Globus pallidus (tissue), 1 donor: ENCODE results near the gene UBE2R2.
A peak's percentile ranks its signal among the peaks of the same experiment; 100 is the strongest.

ENCODE experiments used
- DNase-seq: peaks from one replicate; pipeline ENCODE4 v3.0.0-alpha.2; 2015; ENCODE audit warnings: low spot score

Gene UBE2R2

DNA sequence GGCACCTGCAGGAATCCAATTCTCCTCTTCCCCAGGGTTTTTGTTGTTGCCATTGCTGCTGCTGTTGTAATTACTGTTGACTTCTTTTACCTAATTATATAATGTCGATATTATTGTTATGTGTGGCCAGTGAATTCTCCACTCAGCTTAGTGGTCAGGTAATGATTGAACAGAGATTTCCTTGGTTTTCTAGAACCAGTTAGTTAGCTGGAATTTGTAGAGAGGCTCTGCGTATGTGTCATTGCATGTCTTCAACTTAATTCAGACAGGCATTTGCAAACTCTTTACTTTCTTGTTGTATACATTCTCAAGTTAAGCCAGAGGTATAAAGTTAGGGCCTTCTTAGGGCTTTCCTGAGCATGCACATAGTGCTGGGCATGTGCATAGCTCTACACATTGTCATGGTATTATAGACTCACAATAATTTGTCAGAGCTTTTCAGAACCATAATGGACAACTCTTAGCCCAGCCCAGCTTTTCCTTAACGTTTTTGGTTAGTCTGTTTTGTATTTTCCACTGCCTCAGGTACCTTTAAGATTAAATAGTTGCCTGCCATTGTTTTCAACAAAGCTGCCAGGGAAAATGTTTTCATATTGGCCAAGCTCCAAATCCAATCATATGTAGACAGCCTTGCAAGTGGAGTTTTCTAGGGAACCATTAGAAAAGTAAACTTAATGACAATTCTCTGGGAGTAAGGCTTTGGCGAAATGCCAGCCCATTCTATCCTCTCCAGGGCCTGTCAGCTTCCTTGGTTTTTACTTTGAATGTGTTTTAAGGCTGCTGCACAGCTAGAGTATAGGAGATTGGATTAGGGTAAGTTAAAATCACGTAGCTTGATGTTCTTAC lies 68.1 kb downstream of the UBE2R2 start:
- no peak for DNase-seq

GRCh38 chr9:33885948-33886347 lies 69.0 kb downstream of the UBE2R2 start:
- no peak for DNase-seq

- DNase-seq = no peak
Measured at GRCh38 chr9:33893861-33894260, 76.9 kb downstream of the UBE2R2 start.

DNA sequence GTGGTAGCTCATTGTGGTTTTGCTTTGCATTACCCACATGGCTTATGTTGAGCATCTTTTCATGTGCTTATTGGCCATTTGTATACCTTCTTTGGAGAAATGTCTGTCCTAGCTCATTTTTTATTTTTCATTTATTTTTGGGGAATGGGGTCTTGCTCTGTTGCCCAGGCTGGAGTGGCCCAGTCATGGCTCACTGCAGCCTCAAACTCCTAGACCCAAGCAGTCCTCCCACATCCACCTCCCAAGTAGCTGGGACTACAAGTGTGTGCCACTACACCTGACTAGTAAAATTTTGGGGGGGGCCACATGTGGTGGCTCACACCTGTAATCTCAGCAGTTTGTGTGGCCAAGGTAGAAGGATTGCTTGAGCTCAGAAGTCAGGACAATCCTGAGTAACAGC lies 77.4 kb downstream of the UBE2R2 start:
- DNase-seq = no peak

DNA sequence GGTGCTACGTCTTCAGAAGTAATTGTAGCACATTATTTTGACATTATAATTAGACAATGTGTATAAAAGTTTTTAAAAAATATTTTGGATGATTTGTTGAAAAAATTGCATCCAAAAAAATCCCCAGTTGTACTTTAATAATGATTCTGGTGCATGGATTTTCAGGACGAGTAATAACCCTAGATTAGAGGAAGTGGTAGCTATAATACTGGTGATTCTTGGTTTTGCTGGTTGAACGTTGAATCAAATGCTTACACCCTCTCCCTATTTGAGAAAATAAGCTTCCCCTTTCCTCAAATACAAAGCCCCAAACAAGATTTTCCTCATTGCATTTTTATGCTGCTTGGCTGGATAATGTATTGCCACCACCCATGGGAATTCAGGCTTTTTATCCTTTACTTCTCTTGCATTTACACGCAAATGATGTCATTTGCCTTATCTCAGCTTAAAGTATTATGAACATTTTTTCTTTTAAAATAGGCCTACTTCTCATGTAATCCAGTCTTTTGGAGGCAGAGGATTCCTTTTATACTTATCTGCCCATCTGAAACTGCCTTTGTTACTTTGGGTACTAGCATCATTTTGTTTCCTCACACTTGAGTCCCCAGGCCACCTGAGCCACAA lies 86.3 kb downstream of the UBE2R2 start:
- DNase-seq = no peak

- DNase-seq = no peak
Measured at GRCh38 chr9:33905137-33905536, 88.2 kb downstream of the UBE2R2 start.

GRCh38 chr9:33906769-33907168 lies 89.8 kb downstream of the UBE2R2 start:
- DNase-seq = no peak

DNA sequence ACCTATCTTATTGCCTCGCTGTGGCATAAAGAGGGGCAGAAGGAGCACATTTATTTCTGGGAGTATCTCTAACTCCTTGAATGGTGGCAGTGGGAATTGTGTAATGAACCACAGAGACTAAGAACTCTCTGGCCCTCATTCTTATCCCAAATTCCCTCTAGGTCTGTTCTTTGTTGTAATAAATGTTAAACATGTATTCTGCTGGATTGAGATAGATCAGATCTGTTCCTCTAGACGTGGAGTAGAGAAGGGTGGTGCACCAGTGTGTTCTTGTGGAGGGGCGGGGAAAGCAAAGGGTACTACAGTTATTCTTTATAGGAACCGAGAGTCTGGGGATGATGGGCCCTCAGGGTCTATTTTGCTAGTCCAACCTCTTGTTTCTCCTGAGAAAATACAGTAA lies 90.4 kb downstream of the UBE2R2 start:
- DNase-seq = no peak

- no peak for DNase-seq
Measured at GRCh38 chr9:33908114-33908513, 91.2 kb downstream of the UBE2R2 start.

GRCh38 chr9:33908749-33909148 lies 91.8 kb downstream of the UBE2R2 start:
- no peak for DNase-seq

- DNase-seq = no peak
Measured at GRCh38 chr9:33913541-33913940, 96.6 kb downstream of the UBE2R2 start.

- no peak for DNase-seq
Measured at GRCh38 chr9:33914887-33915628, 98.1 kb downstream of the UBE2R2 start.

GRCh38 chr9:33917036-33917435 lies 100.1 kb downstream of the UBE2R2 start:
- no peak for DNase-seq

DNA sequence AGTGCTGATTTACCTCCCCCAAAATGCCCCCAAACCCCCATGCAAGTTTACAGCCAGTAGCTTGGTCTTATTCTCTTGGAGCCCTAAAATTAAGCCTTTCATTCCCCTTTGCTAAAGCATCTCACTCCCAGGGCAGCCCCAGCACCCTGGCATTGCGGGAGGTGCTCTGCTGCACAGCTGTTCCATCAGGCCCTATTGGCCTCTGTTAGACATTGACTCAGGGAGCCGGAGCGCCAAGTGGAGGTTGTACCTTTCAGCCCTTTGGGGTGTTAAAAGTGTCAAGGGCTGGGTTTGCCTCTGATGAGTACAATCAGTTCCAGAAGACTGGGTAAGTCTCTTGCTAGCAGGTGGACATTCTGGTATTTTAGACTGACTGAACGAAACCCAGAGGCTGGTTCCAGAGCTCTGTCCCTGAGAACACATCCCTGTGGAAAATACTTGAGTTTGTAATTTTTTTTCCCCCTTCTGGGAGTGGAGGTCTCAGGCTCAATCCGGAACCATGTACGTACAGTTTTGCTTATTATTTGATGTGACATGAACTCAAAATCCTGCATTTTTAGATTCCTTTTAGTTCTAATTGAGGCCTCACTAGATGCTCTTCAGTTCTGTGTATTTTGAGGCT lies 102.4 kb downstream of the UBE2R2 start:
- no peak for DNase-seq

GRCh38 chr9:33921967-33922895 lies 105.3 kb downstream of the UBE2R2 start:
- no peak for DNase-seq

DNA sequence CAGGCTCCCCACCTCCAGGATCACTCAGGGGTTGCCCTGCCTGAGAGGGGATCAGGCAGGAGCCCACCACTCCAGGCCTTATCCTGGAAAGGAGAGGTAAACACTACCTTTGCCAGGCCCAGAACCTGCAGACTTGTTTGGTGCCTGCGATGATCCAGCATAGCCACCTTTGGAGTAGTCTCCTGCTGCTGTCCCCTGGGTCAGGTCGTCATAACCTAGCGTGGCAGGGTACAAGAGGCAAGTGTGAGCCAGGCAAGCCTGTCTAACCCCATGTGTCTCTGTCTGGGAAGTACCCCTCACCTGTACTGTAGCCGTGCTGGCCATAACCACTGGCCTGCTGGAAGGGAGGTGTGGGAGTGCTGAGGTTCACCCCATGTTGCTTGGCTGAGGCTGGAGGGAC lies 106.1 kb downstream of the UBE2R2 start:
- DNase-seq = no peak

DNA sequence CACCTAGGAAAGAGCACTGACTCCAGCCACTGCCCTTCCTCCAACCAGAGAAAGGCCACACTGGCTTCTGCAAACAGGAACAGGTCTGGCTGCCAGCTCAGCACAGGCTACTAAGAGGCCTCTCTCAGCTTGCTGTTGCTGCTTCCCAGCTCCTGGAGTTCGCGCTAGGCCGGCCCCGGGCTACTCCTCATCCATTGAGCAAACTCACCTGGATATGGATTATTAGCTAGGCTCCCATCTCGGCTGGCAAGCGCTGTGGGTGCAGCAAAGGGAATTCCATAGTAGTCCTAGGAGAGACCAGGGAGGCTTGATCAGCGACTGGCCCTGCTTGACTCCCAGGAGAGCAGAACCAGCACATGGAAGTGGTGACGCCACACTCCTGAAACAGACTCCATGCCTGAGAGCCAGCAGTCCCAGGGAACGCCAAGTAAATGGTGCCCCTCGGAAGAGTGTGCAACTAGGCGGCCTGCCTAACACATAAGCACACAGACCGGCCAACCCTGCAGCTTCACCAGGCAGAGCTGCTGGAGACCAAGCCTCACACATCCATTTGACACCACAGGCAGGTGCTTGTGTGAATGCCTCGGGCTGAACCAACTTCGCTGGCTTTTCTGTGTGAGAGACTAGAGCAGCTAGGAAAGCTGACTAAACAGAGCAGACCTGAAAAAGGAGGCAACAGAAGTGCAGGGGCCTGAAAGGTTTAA lies 107.2 kb downstream of the UBE2R2 start:
- no peak for DNase-seq

DNA sequence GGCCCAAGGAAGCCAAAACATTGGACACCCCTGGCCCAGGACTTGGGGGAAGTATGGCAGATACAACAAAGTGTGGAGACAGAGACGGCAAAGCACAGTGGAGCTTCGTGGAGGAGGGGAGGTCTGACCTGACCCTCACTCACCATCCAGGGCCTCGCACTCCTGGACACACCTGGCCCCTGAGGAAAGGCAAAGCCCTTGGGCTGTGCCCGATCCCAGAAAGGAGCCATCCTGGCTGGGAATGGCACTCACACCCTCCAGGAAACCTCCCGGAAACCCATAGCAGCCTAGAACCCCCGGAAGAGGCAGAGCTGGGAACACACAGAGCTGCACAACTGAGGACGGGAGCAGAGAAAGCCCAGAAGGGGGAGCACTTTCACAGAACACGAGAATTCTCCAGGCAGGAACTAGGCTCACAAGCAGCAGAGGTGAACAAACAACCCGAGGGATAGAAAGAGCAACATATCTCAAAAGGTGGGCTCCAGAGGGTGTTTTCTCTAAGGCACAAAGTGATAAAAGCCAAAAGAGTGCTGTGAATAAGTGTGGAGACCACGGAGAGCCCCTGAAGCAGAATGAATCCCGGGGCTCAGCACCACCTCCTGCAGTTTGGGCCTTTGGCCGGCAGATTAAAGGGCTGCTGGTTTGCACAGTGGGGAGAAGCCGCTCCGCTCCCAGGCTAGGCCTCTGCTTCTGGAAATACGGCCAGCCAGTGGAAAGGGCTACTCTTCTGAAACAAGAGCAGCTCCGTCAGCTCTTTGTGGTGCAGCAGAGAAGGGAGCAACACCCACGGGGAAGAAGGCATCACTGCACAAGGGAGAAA lies 108.2 kb downstream of the UBE2R2 start:
- DNase-seq = peak; percentile 57

DNA sequence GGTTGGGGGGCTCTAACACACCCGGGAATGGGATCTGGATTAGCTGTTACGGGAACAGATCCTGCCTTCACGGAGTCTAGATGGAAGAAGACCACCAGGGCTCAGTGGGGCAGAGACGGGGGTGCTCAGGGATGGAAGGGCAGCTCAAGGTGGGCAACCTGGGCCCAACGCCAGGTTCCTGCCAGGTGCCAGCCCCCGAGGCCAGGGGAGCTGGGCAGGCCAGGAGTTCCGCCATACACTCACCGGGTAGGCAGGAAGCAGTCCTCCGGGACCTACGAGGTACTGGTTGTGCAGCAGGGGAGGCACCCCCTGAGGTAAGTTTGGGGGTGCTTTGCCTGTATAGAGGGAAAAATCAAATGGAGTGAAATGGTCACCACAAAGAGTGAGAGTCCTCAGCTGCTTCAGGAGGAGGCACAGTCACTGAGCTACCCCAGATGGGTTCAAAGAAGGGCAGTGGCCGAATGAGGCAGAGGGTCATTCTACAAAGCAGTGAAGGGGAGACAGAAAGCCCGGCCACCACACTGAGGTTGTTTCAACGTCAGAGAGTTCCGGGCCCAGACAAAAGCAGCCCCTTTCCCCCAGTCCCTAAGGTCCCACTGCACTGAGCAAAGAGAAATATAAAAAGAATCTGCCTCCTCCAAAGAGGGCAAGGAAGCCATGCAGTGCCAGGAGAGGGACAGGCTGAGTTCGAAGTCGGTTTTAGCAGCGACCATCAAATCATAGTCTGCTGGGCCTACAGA lies 110.0 kb downstream of the UBE2R2 start:
- DNase-seq = no peak
